ENCODE data around the gene CDHR1.
"Not testable (repeated sequence)": the region's sequence is repeated elsewhere in the genome, so short reads cannot be mapped to it uniquely, and the experiment has no call there.

Gene CDHR1

GRCh38 chr10:84173501-84173929 is 20.8 kb upstream of the CDHR1 start, which contains the start of gene GPR15LG:
Gene GPR15LG, plus strand, starts transcription at chr10:84173801. Its CDS starts 51 bp downstream, at chr10:84173852.
- FAIRE-seq, result no peak
- peak; percentile 19 for DNase-seq (ENCODE audit: low spot score)

- DNase-seq (ENCODE audit: low spot score) (no peak), FAIRE-seq (no peak)
These were observed 18.9 kb upstream of the CDHR1 start for GRCh38 chr10:84175436-84175835.

GRCh38 chr10:84176351-84176750 is 18.0 kb upstream of the CDHR1 start:
- DNase-seq (ENCODE audit: low spot score) (no peak), FAIRE-seq (no peak)

- no peak for DNase-seq (ENCODE audit: low spot score)
- FAIRE-seq, result no peak
These were observed 17.4 kb upstream of the CDHR1 start for GRCh38 chr10:84176836-84177474.

- no peak for DNase-seq (ENCODE audit: low spot score)
- FAIRE-seq, result no peak
These were observed 16.7 kb upstream of the CDHR1 start for GRCh38 chr10:84177541-84178141.

GRCh38 chr10:84178160-84178609 is 16.2 kb upstream of the CDHR1 start:
- no peak for FAIRE-seq
- no peak for DNase-seq (ENCODE audit: low spot score)

- FAIRE-seq, result peak; percentile 91
- peak; percentile 96 for DNase-seq (ENCODE audit: low spot score)
These were observed 15.2 kb upstream of the CDHR1 start for GRCh38 chr10:84179059-84179710.

GRCh38 chr10:84180386-84180785 is 14.0 kb upstream of the CDHR1 start:
- not testable (repeated sequence) for FAIRE-seq; DNase-seq (ENCODE audit: low spot score)

GRCh38 chr10:84181631-84182030 is 12.7 kb upstream of the CDHR1 start:
- FAIRE-seq (no peak), DNase-seq (ENCODE audit: low spot score) (no peak)

- no peak for FAIRE-seq
- no peak for DNase-seq (ENCODE audit: low spot score)
These were observed 9.8 kb upstream of the CDHR1 start for GRCh38 chr10:84184517-84184916.

GRCh38 chr10:84185526-84186175 is 8.7 kb upstream of the CDHR1 start:
- FAIRE-seq (no peak), DNase-seq (ENCODE audit: low spot score) (no peak)

GRCh38 chr10:84188815-84189214 is 5.5 kb upstream of the CDHR1 start:
- FAIRE-seq (no peak), DNase-seq (ENCODE audit: low spot score) (no peak)

GRCh38 chr10:84190621-84191020 is 3.7 kb upstream of the CDHR1 start:
- DNase-seq (ENCODE audit: low spot score) (no peak), FAIRE-seq (no peak)

GRCh38 chr10:84191106-84191505 is 3.2 kb upstream of the CDHR1 start:
- no peak for DNase-seq (ENCODE audit: low spot score)
- no peak for FAIRE-seq

GRCh38 chr10:84193327-84193726 is 1.0 kb upstream of the CDHR1 start:
- DNase-seq (ENCODE audit: low spot score) (no peak), FAIRE-seq (no peak)

GRCh38 chr10:84193846-84194423 is 402 bp upstream of the CDHR1 start:
- DNase-seq (ENCODE audit: low spot score), result no peak

GRCh38 chr10:84195044-84195830 is 900 bp downstream of the CDHR1 start:
- no peak for FAIRE-seq
- DNase-seq (ENCODE audit: low spot score), result no peak

More at GRCh38 chr10:84193846-84194423, 402 bp upstream of the CDHR1 start:
- FAIRE-seq, result no peak

- FAIRE-seq, result no peak
- DNase-seq (ENCODE audit: low spot score), result no peak
These were observed 1.7 kb downstream of the CDHR1 start for GRCh38 chr10:84196083-84196482.

- DNase-seq (ENCODE audit: low spot score), result no peak
- no peak for FAIRE-seq
These were observed 2.6 kb downstream of the CDHR1 start for GRCh38 chr10:84196941-84197340.

- DNase-seq (ENCODE audit: low spot score), result no peak
These were observed 3.3 kb downstream of the CDHR1 start for GRCh38 chr10:84197643-84198042.

More at GRCh38 chr10:84197643-84198042, 3.3 kb downstream of the CDHR1 start:
- no peak for FAIRE-seq

Measured in RCC 7860 (cell line).